KBM-7 (cell line): ENCODE measurements around the gene TIMM50.
"Not testable (repeated sequence)": the region's sequence is repeated elsewhere in the genome, so short reads cannot be mapped to it uniquely, and the experiment has no call there.

Experiments used
- DNase-seq: peaks from one replicate; pipeline ENCODE4 v3.0.0-alpha.2; 2015
- in situ Hi-C: fragments of 300-500 bp; cut with MboI; formaldehyde crosslinking; loops from 2 replicates; pipeline ENCODE4 v1.14.3; 2020; ENCODE audit warnings: low sequenced_read_pairs, low pct_unique_long_range_greater_than_20kb, mixed read lengths

Gene TIMM50

DNA sequence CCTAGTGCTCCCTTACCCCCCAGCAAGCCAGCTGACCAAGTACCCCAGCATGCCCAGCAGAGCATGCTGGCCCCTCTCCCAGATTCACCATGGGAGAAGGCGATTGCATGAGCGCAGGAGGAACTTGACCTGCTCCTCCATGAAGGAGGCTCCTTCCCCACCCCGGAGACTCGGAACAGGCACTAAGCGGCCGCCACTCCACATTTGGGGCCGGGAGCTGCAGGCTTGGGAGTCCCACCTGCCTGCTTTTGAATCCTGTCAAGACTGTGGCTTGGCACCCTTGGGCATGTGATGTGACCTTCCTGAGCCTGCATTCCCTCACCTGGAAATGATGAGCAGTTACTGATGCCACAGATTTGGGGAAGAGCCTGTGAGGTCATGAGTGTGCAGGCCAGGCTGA, 12.7 kb upstream of the TIMM50 start:
- in situ Hi-C loops = no loop called here
- no peak for DNase-seq

- in situ Hi-C loops = no loop called here
- no peak for DNase-seq
Measured at GRCh38 chr19:39469036-39469435, 11.6 kb upstream of the TIMM50 start.

DNA sequence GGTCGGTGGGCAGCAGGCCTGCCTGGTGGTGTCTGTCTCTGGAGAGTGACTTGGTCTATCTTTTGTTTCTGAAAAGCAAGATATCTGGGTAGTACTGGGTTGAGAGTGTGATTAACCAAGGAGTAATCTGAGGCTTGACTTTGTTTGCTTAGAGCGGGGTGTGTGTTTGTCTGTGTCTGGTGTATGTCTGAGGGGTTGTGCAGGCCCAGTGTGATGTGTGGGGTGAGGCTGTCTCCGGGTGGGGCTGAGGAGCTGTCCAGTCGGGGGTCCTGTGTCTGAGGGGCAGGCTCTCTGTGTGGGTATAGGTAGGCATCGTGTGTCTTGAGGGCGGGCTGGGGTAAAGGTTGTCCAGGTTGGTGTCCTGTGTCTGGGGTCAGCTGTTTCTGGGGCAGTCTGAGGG, 11.1 kb upstream of the TIMM50 start:
- DNase-seq = no peak
- in situ Hi-C loops = no loop called here

GRCh38 chr19:39470724-39471339, 9.8 kb upstream of the TIMM50 start:
- in situ Hi-C loops = no loop called here
- DNase-seq = no peak

GRCh38 chr19:39471756-39472536, 8.7 kb upstream of the TIMM50 start:
- DNase-seq = no peak
- in situ Hi-C loops = no loop called here

GRCh38 chr19:39472746-39473442, 7.7 kb upstream of the TIMM50 start:
- in situ Hi-C loops = no loop called here
- DNase-seq = no peak

- no peak for DNase-seq
- in situ Hi-C loops = no loop called here
Measured at GRCh38 chr19:39473443-39473960, 7.1 kb upstream of the TIMM50 start.

DNA sequence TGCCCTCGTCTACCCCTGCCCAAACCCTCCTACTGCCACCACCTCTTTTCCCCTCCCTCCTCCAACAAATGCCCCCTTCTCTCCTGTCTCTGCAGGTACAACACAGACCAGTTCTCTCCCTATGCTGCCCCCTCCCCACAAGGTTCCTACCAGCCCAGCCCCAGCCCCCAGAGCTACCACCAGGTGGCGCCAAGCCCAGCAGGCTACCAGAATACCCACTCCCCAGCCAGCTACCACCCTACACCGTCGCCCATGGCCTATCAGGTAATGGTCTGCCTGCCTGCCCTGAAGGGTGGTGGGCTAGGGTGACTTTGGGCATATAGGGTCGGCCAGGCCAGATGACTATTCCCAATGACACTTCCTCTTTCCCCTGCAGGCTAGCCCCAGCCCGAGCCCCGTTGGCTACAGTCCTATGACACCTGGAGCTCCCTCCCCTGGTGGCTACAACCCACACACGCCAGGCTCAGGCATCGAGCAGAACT, 6.5 kb upstream of the TIMM50 start:
- in situ Hi-C loops = no loop called here
- DNase-seq = peak; percentile 43

GRCh38 chr19:39475748-39476147, 4.9 kb upstream of the TIMM50 start:
- DNase-seq = no peak
- in situ Hi-C loops = no loop called here

GRCh38 chr19:39479319-39479801, 1.3 kb upstream of the TIMM50 start:
- DNase-seq, in situ Hi-C loops: not testable (repeated sequence)

GRCh38 chr19:39479916-39480315, 722 bp upstream of the TIMM50 start:
- in situ Hi-C loops = no loop called here
- peak; percentile 32 for DNase-seq

GRCh38 chr19:39481229-39481545, 549 bp downstream of the TIMM50 start:
- in situ Hi-C loops = no loop called here
- DNase-seq = no peak

GRCh38 chr19:39481676-39482075, 1.0 kb downstream of the TIMM50 start:
- in situ Hi-C loops = no loop called here

GRCh38 chr19:39483141-39483540, 2.5 kb downstream of the TIMM50 start:
- in situ Hi-C loops = no loop called here
- no peak for DNase-seq

More at GRCh38 chr19:39481676-39482075, 1.0 kb downstream of the TIMM50 start:
- no peak for DNase-seq

DNA sequence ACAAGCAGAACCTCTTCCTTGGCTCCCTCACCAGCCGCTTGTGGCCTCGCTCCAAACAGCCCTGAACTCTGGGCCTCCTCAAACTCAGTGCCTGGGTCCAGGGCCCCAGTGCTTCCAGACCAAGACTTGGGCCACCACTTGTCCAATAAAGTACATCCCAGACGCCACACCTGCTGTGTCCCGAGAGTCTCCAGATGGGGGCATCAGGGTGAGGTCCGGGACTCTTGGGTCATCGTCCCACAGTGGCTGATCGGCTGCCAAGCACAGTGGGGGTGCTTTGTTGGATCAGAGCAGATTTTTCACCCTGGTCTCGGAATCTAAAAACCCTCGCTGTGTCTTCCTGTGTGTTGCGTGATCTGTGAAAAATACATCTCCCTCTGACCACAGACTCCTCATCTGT, 9.1 kb downstream of the TIMM50 start:
- in situ Hi-C loops = no loop called here
- no peak for DNase-seq

GRCh38 chr19:39492225-39492624, 11.6 kb downstream of the TIMM50 start:
- in situ Hi-C loops = no loop called here
- no peak for DNase-seq

- DNase-seq = no peak
- in situ Hi-C loops = no loop called here
Measured at GRCh38 chr19:39492788-39493187, 12.2 kb downstream of the TIMM50 start.

- no peak for DNase-seq
- in situ Hi-C loops = no loop called here
Measured at GRCh38 chr19:39494661-39495060, 14.0 kb downstream of the TIMM50 start.

DNA sequence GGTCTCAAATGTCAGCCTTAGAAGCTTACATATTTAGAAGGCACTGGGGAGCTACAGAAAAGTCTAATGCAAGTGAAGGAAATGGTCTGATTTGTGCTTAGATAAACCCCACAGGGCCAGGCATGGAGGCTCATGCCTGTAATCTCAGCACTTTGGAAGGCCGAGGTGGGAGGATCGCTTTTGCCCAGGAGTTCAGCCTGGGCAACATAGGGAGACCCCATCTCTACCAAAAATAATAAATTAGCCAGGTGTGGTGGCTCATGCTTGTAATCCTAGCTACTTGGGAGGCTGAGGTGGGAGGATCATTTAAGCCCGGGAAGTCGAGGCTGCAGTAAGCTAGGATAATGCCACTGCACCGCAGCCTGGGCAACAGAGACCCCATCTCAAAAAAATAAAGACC, 15.4 kb downstream of the TIMM50 start:
- DNase-seq = no peak
- in situ Hi-C loops = no loop called here

DNA sequence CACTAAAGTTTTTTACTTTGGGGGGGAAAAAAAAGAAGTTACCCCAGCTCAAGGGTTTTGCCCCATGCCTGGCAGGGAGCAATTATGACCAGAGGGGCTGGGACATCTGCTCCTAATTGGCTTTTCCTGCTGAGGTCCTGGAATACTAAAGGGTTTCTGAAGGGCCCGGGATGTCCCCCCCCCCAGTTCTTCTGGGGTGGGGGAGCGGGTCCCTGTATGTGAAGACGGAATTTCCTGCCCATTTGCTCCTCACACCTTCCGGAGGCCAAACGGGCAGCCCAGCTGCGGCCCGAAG, 17.0 kb downstream of the TIMM50 start:
- in situ Hi-C loops = no loop called here
- no peak for DNase-seq
